Choroid plexus epithelial cell (primary cell): ENCODE results near the gene ZRSR2.
A peak's percentile ranks its signal among the peaks of the same experiment; 100 is the strongest.

Experiments
- DNase-seq: peaks from one replicate; pipeline ENCODE4 v3.0.0-alpha.2; 2010; ENCODE audit warnings: low read depth
- H3K4me3 ChIP-seq: 2 replicates; pipeline ENCODE4 v1.5.1; 2011; ENCODE audit warnings: low read depth, mild to moderate bottlenecking, control low read depth, low read length, moderate library complexity
- TF ChIP-seq, protein P1 (sequence below): conservative IDR thresholded peaks from 2 replicates; pipeline ENCODE4 v1.5.1; 2011; ENCODE audit warnings: low read depth, mild to moderate bottlenecking, control low read depth, inconsistent platforms, low read length, moderate library complexity

The ZRSR2 gene

DNA sequence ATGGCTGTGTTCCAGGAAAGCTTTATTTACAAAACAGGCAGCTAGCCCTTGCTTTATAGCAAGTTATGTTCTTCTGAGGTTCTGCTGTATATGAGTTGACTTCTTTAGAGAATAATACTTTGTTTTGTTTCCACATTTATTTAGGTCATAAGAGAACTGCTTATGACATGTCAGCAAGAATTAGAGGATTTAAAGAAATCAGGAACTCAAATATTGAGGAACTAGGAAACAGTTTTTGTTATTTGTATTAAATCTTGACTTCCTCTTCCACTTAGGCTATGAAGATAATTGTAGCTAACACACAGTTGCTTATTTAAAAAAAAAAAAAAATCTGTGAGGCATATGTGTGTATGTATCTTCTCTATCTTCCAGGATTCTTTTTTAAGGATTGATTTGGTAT is 14.3 kb downstream of the ZRSR2 start:
- TF ChIP-seq, protein P1, sequence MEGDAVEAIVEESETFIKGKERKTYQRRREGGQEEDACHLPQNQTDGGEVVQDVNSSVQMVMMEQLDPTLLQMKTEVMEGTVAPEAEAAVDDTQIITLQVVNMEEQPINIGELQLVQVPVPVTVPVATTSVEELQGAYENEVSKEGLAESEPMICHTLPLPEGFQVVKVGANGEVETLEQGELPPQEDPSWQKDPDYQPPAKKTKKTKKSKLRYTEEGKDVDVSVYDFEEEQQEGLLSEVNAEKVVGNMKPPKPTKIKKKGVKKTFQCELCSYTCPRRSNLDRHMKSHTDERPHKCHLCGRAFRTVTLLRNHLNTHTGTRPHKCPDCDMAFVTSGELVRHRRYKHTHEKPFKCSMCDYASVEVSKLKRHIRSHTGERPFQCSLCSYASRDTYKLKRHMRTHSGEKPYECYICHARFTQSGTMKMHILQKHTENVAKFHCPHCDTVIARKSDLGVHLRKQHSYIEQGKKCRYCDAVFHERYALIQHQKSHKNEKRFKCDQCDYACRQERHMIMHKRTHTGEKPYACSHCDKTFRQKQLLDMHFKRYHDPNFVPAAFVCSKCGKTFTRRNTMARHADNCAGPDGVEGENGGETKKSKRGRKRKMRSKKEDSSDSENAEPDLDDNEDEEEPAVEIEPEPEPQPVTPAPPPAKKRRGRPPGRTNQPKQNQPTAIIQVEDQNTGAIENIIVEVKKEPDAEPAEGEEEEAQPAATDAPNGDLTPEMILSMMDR, result no peak
- no peak for DNase-seq
- no peak overlapping the region for H3K4me3 ChIP-seq

DNA sequence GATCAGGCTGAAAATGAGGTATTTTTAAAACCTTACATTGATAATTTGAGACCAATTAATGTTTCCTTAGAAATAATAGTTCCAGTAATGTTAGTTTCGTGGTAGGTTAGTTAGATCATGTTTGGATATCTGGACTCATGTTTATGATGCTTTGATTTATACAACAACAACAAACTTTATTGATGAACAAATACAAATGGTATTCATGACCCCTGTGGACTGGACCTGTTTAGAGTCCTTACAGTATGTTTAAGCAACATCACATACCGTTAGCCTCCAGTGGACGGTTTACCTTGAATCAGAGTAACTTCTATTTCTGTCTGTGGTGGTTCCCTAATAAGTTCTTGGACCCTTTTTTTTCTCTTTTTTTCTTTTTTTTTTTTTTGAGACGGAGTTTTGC is 18.0 kb downstream of the ZRSR2 start:
- H3K4me3 ChIP-seq, result no peak overlapping the region
- no peak for DNase-seq
- TF ChIP-seq, protein P1, result no peak

DNA sequence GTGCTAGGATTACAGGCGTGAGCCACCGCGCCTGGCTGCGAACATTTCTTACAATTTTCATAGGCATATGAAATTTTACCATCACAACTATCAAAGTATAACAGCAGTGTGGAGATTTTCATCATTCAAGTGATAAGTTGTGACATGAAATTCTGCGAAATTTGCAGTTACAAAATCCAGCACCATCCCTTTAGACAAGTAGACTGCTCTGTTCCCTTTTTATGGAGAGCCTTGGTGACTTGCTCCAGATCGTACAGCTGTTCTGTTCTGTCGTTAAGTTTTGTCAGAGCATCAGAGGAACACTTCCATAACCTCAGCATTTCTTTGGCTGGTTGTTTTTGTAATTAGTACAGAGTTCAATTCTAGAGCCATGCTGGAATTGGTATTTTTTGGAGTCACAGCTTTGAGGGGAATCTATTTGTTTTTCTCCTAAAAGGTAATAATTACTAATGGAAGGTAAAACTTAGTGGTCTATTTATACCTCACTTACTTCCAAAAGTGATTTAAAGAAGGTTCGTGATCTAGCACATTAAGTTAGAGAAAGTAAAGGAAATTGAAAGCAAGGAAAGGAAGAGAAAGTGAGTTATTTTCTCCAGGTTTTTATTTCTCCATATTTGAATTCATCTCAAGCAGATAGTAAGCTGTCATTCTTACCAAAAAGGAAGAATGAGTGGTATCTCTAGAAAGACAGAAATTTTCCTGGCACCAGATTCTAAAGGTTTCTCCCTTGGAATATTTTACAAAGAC is 22.1 kb downstream of the ZRSR2 start:
- TF ChIP-seq, protein P1, result no peak
- no peak overlapping the region for H3K4me3 ChIP-seq
- no peak for DNase-seq

DNA sequence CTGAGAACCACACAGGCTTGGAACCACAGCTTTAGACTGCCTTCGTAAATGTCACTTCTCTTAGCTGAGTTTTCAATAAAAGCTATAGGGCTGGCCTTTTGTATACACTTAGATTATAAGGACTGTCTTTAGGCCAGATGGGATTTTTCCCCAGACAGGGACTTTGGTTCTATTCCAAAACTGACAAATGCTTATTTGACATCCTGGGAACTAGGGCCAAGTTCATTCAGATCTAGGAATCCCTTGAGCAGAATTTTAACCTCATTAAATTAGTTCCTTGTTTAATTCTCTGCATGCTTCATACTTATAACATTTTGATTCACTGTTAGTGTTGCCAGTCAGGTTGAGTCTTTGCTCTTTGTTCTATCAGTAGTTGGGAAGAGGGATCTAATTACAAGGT is 23.1 kb downstream of the ZRSR2 start:
- TF ChIP-seq, protein P1, result no peak
- DNase-seq, result no peak
- no peak overlapping the region for H3K4me3 ChIP-seq

DNA sequence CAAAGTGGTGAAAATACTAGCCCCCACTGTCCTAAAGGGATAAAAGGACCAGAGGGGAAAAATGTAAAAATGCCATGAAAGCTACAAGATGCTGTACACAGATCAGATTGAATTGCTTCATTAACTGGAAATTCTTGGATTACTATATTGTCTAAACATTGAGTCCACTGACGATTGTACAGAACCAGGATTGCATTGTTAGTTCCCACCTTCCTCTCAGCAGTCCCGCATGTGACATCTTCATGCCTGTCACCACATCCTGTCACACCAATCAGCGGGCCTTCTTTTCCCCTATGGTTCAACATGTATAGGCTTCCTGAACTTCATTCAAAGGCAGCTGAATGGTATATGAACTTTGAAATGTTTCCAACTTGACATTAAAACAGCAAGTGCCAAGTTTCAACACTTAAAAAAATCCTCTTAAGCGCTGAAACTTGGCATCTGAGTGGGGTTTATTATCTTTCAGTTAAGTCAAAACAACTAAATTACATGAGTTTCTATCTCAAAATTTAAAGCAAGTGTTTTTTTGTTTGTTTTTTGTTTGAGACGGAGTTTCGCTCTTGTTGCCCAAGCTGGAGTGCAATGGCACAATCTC is 24.6 kb downstream of the ZRSR2 start:
- TF ChIP-seq, protein P1, result no peak
- DNase-seq, result no peak

DNA sequence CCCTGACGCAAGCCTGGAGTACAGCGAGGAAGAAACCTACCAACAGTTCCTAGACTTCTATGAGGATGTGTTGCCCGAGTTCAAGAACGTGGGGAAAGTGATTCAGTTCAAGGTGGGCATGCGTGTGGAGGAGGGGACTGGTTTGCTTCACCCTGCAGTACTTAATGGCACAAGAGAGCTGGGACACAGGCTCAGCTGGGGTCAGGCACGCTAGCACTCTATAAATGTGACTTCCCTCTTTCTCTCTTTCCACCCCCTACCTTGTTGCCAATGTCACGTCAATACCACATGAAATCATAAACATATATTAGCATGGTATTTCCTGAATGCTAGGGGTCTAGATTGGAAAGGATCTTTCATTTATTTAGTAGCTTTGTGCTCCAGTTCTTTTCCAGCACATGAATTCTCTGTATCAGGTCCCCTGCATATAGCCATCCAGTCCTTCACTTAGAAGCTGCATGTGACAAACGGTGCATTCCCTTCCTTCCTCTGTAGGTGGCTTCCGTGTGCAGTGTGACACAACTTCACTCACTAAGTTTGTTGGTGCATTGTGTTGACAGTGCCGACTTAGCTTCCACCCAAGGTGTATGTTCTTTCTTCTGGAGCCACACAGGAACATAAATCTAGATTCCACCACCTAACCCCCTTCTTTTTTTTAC is 25.6 kb downstream of the ZRSR2 start:
- DNase-seq, result peak; percentile 39
- no peak overlapping the region for H3K4me3 ChIP-seq
- TF ChIP-seq, protein P1, result peak; percentile 29

More for the DNA sequence above, 24.6 kb downstream of the ZRSR2 start:
- H3K4me3 ChIP-seq, result no peak overlapping the region
